CD4-positive, alpha-beta T cell treated with Interferon alpha-2 for 1 hour (primary cell): ENCODE data around the gene STK32C.

ENCODE experiments used
- DNase-seq, 2 donors: peaks; one replicate each; pipeline ENCODE4 v3.0.0-alpha.2; 2020 to 2022

STK32C gene

GRCh38 chr10:132178046-132178445, 129.7 kb downstream of the STK32C start:
- no peak for DNase-seq

- DNase-seq = no peak
Observed at GRCh38 chr10:132176623-132177500, 130.9 kb downstream of the STK32C start.

- DNase-seq = no peak
Observed at GRCh38 chr10:132175907-132176581, 131.7 kb downstream of the STK32C start.

- no peak for DNase-seq
Observed at GRCh38 chr10:132175408-132175807, 132.3 kb downstream of the STK32C start.

- no peak for DNase-seq
Observed at GRCh38 chr10:132174237-132174636, 133.5 kb downstream of the STK32C start.

- no peak for DNase-seq
Observed at GRCh38 chr10:132173185-132173584, 134.6 kb downstream of the STK32C start.

- DNase-seq = no peak
Observed at GRCh38 chr10:132172091-132173066, 135.4 kb downstream of the STK32C start.

GRCh38 chr10:132170561-132171361, 137.0 kb downstream of the STK32C start:
- no peak for DNase-seq

- DNase-seq = no peak
Observed at GRCh38 chr10:132169766-132170560, 137.8 kb downstream of the STK32C start.

- DNase-seq = no peak
Observed at GRCh38 chr10:132169031-132169765, 138.6 kb downstream of the STK32C start.

GRCh38 chr10:132168571-132169030, 139.1 kb downstream of the STK32C start:
- DNase-seq = no peak

- DNase-seq = no peak
Observed at GRCh38 chr10:132167976-132168375, 139.8 kb downstream of the STK32C start.

GRCh38 chr10:132167041-132167674, 140.6 kb downstream of the STK32C start:
- no peak for DNase-seq

- no peak for DNase-seq
Observed at GRCh38 chr10:132166216-132166950, 141.4 kb downstream of the STK32C start.

- no peak for DNase-seq
Observed at GRCh38 chr10:132165416-132165980, 142.3 kb downstream of the STK32C start.

GRCh38 chr10:132164761-132165278, 142.9 kb downstream of the STK32C start:
- DNase-seq = no peak

GRCh38 chr10:132163826-132164515, 143.8 kb downstream of the STK32C start:
- DNase-seq = no peak

- DNase-seq = peak in 1 of 2 donors; percentile 73
Observed at GRCh38 chr10:132163278-132163765, 144.4 kb downstream of the STK32C start.
